Activated B cell treated with CpG ODN at 0.5 μM for 24 hours (primary cell): ENCODE data around the gene S100A11. TPM values are rescaled to one million over a fixed set of nuclear protein-coding genes. Genes with fewer than 3 reads are reported as not detected.
"Not testable (repeated sequence)": the region's sequence is repeated elsewhere in the genome, so short reads cannot be mapped to it uniquely, and the experiment has no call there.

Experiments used
- ATAC-seq: fragments of 200-7000 bp; cut with Tn5 transposase; one replicate; pipeline ENCODE4 v1.10.0; 2021; ENCODE audit warnings: low read depth, mild to moderate bottlenecking, moderate library complexity
- CTCF ChIA-PET: fragments of 350-600 bp; sonication (Branson Sonifier 250); formaldehyde crosslinking; loops from one replicate; lab custom pipeline; 2021; ENCODE audit warnings: antibody characterized with exemption; lab: Charles Lee
- POLR2A ChIA-PET: fragments of 350-600 bp; sonication (Branson Sonifier 250); formaldehyde crosslinking; loops from one replicate; lab custom pipeline; 2021; ENCODE audit warnings: antibody characterized with exemption; lab: Charles Lee
- DNase-seq: peaks from one replicate; pipeline ENCODE4 v3.0.0; 2022
- H3K27ac Mint-ChIP-seq: one replicate; pipeline ENCODE4 v1.8.0; 2020; ENCODE audit warnings: mixed read lengths
- H3K27me3 Mint-ChIP-seq: one replicate; pipeline ENCODE4 v1.8.0; 2021; ENCODE audit warnings: mixed read lengths
- H3K36me3 Mint-ChIP-seq: one replicate; pipeline ENCODE4 v1.8.0; 2021; ENCODE audit warnings: low read depth, mixed read lengths
- H3K4me1 Mint-ChIP-seq: one replicate; pipeline ENCODE4 v1.8.0; 2021; ENCODE audit warnings: mixed read lengths
- H3K4me3 Mint-ChIP-seq: one replicate; pipeline ENCODE4 v1.8.0; 2020; ENCODE audit warnings: mild to moderate bottlenecking, mixed read lengths
- H3K9me3 Mint-ChIP-seq: one replicate; pipeline ENCODE4 v1.8.0; 2020; ENCODE audit warnings: mixed read lengths
- CTCF ChIP-seq: fragments of 200-600 bp; IDR thresholded peaks from one replicate; pipeline ENCODE4 v1.8.0; 2022; ENCODE audit warnings: antibody characterized with exemption, mild to moderate bottlenecking
- intact Hi-C: fragments of 100-400 bp; cut with micrococcal nuclease; formaldehyde crosslinking; loops from one replicate; pipeline ENCODE4 v1.15.1; 2024
- total RNA-seq: library from RNA; stranded (reverse); gene quantifications from 2 replicates; pipeline ENCODE4 v1.2.3, GENCODE V29; 2022

S100A11 gene
- 65.6 and 71.2 TPM in 2 replicates for total RNA-seq

- peaks cover 38% of the 10 kb centered on the region for H3K4me1 Mint-ChIP-seq
- intact Hi-C loops, result loop anchor here (1.0 kb wide), 1 partner anchor 12 kb away; no protein-coding TSS in a partner anchor
Observed at GRCh38 chr1:152036267-152037216, at the start of gene S100A11. S100A11 (minus strand) TSS chr1:152037004; CDS start chr1:152036915, 89 bp downstream.

GRCh38 chr1:152084853-152085252, 48.0 kb upstream of the S100A11 start:
- Mint-ChIP-seq H3K9me3 (no peaks in the 10 kb centered on the region), H3K4me1 (no peaks in the 10 kb centered on the region), H3K27ac (no peak overlapping the region), H3K4me3 (no peak overlapping the region), H3K27me3 (peaks cover 22% of the 10 kb centered on the region), H3K36me3 (no peaks in the 10 kb centered on the region)
- POLR2A ChIA-PET, result no interaction called here
- TF ChIP-seq CTCF, result no peak
- ATAC-seq (no peak), DNase-seq (no peak)
- CTCF ChIA-PET, result no interaction called here
- intact Hi-C loops, result no loop called here

More at GRCh38 chr1:152036267-152037216, at the start of gene S100A11:
- ChIA-PET CTCF (no interaction called here), POLR2A (interaction anchor here (0.6 to 3.6 kb wide), 7 partner anchors 11 to 975 kb away, joined by 3 to 47 read pairs (median 3); partner anchors contain the start of genes MRPL9, POGZ and THEM4)
- no peak for TF ChIP-seq CTCF
- Mint-ChIP-seq H3K27me3 (no peaks in the 10 kb centered on the region), H3K27ac (peak within 1 kb of the TSS; percentile 88), H3K9me3 (no peaks in the 10 kb centered on the region), H3K36me3 (peaks cover 27% of the 10 kb centered on the region), H3K4me3 (peak within 1 kb of the TSS; percentile 92)
- ATAC-seq, result peak; percentile 78
- DNase-seq, result peak; percentile 64

GRCh38 chr1:152081026-152081425, 44.2 kb upstream of the S100A11 start:
- H3K4me3 Mint-ChIP-seq, POLR2A ChIA-PET, CTCF ChIA-PET, ATAC-seq, H3K36me3 Mint-ChIP-seq, H3K9me3 Mint-ChIP-seq, H3K4me1 Mint-ChIP-seq, H3K27ac Mint-ChIP-seq, DNase-seq, intact Hi-C loops: not testable (repeated sequence)
- peaks cover 22% of the 10 kb centered on the region for H3K27me3 Mint-ChIP-seq

GRCh38 chr1:152080494-152080893, 43.7 kb upstream of the S100A11 start:
- POLR2A ChIA-PET, H3K9me3 Mint-ChIP-seq, DNase-seq, H3K4me3 Mint-ChIP-seq, CTCF ChIA-PET, ATAC-seq, H3K27ac Mint-ChIP-seq, intact Hi-C loops, H3K36me3 Mint-ChIP-seq, H3K4me1 Mint-ChIP-seq: not testable (repeated sequence)
- peaks cover 23% of the 10 kb centered on the region for H3K27me3 Mint-ChIP-seq

GRCh38 chr1:152078831-152079441, 42.1 kb upstream of the S100A11 start:
- DNase-seq (no peak), ATAC-seq (no peak)
- POLR2A ChIA-PET, result no interaction called here
- Mint-ChIP-seq H3K27ac (no peak overlapping the region), H3K36me3 (no peaks in the 10 kb centered on the region), H3K4me3 (no peak overlapping the region), H3K4me1 (no peaks in the 10 kb centered on the region), H3K9me3 (no peaks in the 10 kb centered on the region), H3K27me3 (peaks cover 35% of the 10 kb centered on the region)
- CTCF ChIA-PET, result no interaction called here
- no peak for TF ChIP-seq CTCF
- intact Hi-C loops, result no loop called here

GRCh38 chr1:152072311-152072710, 35.5 kb upstream of the S100A11 start:
- Mint-ChIP-seq H3K4me3 (no peak overlapping the region), H3K36me3 (no peaks in the 10 kb centered on the region), H3K9me3 (no peaks in the 10 kb centered on the region), H3K27me3 (peaks cover 57% of the 10 kb centered on the region), H3K27ac (no peak overlapping the region), H3K4me1 (no peaks in the 10 kb centered on the region)
- ChIA-PET POLR2A (no interaction called here), CTCF (no interaction called here)
- intact Hi-C loops, result no loop called here
- DNase-seq, result no peak
- TF ChIP-seq CTCF, result no peak
- no peak for ATAC-seq
